Measurements from ENCODE around the gene ANO8.

DNA sequence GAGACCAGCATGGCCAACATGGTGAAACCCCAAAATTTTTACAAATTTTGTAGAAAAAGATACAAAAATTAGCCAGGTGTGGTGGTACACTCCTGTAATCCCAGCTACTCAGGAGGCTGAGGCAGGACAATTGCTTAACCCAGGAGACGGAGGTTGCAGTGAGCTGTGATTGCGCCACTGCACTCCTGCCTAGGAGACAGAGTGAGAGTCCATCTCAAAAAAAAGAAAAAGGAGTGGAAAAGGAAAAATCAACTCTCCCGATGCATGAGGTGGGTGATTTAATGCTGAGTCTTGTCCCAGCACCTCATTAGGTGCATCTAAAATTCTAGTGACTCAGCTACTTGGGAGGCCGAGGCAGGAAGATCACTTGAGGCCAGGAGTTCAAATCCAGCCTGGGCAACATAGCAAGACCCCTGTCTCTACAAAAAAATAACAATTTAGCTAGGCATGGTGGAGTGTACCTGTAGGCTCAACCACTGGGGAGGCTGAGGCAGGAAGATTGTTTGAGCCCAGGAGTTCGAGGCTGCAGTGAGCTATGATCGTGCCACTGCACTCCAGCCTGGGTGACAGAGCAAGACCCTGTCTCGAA is 22.5 kb upstream of the ANO8 start:
- TF ChIP-seq POLR2A (IDR thresholded peaks at IDR 0.05; ENCODE audit: low read depth, low read length), result no peak
- TF ChIP-seq POLR2AphosphoS5 (IDR thresholded peaks at IDR 0.05; ENCODE audit: low read depth, low read length), result no peak

Data from GM12892 (cell line).